ENCODE results near the gene WWOX. TPM values are rescaled to one million over a fixed set of nuclear protein-coding genes. Genes with fewer than 3 reads are reported as not detected.

Gene WWOX
- total RNA-seq, 1 experiment from 2014 or later: 15.6 TPM

DNA sequence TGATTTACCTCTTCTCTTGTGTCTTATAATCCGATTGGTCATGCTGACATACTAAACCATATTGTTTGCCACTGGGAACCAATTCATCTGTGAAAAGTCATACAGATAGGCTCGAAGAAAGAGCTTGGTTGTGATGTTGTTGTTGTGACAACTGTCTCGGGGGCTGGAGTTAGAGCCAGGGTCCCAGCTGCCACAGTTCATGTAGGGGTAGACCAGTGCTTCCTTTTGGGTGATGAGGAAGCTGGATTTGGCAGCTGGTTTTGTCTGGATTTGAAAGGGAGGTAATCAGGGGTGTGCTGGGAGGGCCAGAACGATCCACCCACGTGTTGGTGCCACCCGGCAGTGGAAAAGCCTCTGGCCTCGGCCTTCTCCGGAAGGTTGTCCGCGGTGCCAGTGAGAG lies 438.1 kb downstream of the WWOX start:
- Histone ChIP-seq H2BK12ac (ENCODE audit: insufficient read length, low read depth, low read length) (no peak overlapping the region), H3K79me1 (ENCODE audit: insufficient read depth, low read depth, low read length, poor library complexity, severe bottlenecking) (no peaks in the 10 kb centered on the region), H3K27ac (ENCODE audit: insufficient read length, low read depth, low read length) (no peak overlapping the region), H3K9me3 (ENCODE audit: control insufficient read depth, low read depth, low read length) (no peaks in the 10 kb centered on the region), H3K23ac (ENCODE audit: insufficient read length, low read depth, low read length) (no peak overlapping the region), H2BK20ac (ENCODE audit: low read depth, low read length, poor library complexity, severe bottlenecking) (no peak overlapping the region), H4K5ac (ENCODE audit: insufficient read length, low read depth, low read length) (no peak overlapping the region), H3K18ac (ENCODE audit: insufficient read length, low read depth, low read length) (no peak overlapping the region), H3K4ac (ENCODE audit: low read depth, low read length) (no peak overlapping the region), H2BK15ac (ENCODE audit: low read depth, low read length) (no peak overlapping the region), H3K79me2 (ENCODE audit: insufficient read depth, low read length) (no peaks in the 10 kb centered on the region), H3K27me3 (ENCODE audit: insufficient read depth, low read length) (no peaks in the 10 kb centered on the region), H3T11ph (ENCODE audit: low read length) (no peak overlapping the region), H4K8ac (replicated peaks; ENCODE audit: insufficient read length, low read depth, low read length) (no peak overlapping the region), H3K4me2 (ENCODE audit: insufficient read depth, insufficient read length, low read length) (no peak overlapping the region), H4K20me1 (ENCODE audit: control insufficient read depth, insufficient read depth, insufficient read length) (no peaks in the 10 kb centered on the region), H3K4me1 (ENCODE audit: insufficient read depth, low read length) (no peaks in the 10 kb centered on the region), H2AFZ (ENCODE audit: low read length) (no peak overlapping the region), H3K23me2 (ENCODE audit: insufficient read length, low read depth, low read length, poor library complexity, severe bottlenecking) (no peaks in the 10 kb centered on the region), H3K14ac (ENCODE audit: insufficient read depth, low read length) (no peak overlapping the region), H2BK5ac (ENCODE audit: insufficient read length, low read length) (no peak overlapping the region), H2AK5ac (ENCODE audit: insufficient read length, low read length) (no peak overlapping the region), H2BK120ac (ENCODE audit: low read depth, low read length, poor library complexity, severe bottlenecking) (no peak overlapping the region), H3K9ac (ENCODE audit: extremely low read depth, insufficient read length, low read length) (no peak overlapping the region), H3K56ac (ENCODE audit: insufficient read length, low read depth, low read length) (no peak overlapping the region), H4K91ac (ENCODE audit: insufficient read length, low read depth, low read length) (no peak overlapping the region)
- no peaks in the 10 kb centered on the region for H3K4me1 Mint-ChIP-seq
- no peaks in the 10 kb centered on the region for H3K27me3 Mint-ChIP-seq (ENCODE audit: low read depth)
- no peak for DNase-seq
- TF ChIP-seq, protein P1, sequence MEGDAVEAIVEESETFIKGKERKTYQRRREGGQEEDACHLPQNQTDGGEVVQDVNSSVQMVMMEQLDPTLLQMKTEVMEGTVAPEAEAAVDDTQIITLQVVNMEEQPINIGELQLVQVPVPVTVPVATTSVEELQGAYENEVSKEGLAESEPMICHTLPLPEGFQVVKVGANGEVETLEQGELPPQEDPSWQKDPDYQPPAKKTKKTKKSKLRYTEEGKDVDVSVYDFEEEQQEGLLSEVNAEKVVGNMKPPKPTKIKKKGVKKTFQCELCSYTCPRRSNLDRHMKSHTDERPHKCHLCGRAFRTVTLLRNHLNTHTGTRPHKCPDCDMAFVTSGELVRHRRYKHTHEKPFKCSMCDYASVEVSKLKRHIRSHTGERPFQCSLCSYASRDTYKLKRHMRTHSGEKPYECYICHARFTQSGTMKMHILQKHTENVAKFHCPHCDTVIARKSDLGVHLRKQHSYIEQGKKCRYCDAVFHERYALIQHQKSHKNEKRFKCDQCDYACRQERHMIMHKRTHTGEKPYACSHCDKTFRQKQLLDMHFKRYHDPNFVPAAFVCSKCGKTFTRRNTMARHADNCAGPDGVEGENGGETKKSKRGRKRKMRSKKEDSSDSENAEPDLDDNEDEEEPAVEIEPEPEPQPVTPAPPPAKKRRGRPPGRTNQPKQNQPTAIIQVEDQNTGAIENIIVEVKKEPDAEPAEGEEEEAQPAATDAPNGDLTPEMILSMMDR (conservative IDR thresholded peaks at IDR 0.05): no peak
- no peak overlapping the region; a peak in 1 of 7 replicates for H3K27ac Mint-ChIP-seq
- H3K4me3 Mint-ChIP-seq: no peak overlapping the region
- WGBS (ENCODE audit: extremely low coverage, insufficient read length, low lambda C conversion rate): no CpG with 5 or more reads among the region's 10 CpGs
- no peaks in the 10 kb centered on the region for H3K36me3 Mint-ChIP-seq (ENCODE audit: insufficient read depth in 1 of 3, low read depth in 3 of 3)
- no peaks in the 10 kb centered on the region for H3K9me3 Mint-ChIP-seq
